HG03108 (cell line): ENCODE results near the gene ATF4.
"Not testable (repeated sequence)": the region's sequence is repeated elsewhere in the genome, so short reads cannot be mapped to it uniquely, and the experiment has no call there.

ENCODE experiments used
- ATAC-seq: cut with Tn5 transposase; IDR thresholded peaks from one replicate; pipeline ENCODE4 v1.9.1; 2021; ENCODE audit warnings: moderate library complexity; ENCODE audit not compliant: unreplicated experiment

ATF4 gene

GRCh38 chr22:39489094-39490068 lies 31.0 kb upstream of the ATF4 start:
- ATAC-seq: no peak

DNA sequence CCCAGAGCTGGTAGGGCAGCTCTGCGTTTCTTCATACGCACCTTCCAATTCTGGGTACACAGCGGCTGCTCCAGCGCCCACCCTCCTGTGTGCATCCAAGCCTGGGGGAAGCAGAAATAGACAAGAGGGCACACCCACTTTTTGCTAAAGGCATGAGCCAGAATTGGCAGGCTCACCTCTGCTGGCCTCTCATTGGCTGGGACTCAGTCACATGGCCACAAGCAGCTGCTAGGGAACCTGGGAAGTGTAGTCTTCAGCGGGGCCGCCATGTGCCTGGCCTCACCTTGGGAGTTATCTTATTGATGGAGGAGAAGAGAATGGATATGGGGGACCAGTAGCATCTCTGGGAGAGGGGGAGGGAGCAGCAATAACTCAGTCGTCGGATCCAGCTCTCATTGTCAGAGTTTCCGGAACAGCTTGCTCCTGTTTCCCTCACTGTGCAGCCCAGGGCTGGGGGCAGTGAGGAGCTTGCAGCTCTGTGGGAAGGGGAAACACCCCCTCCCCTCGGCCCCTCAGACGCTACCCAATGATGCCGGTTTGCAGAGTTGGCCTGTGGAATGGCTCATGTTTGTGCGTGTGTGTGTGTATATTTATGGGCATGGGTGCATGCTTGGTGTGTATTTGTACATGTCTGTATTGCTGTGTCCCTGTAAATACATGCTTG lies 30.1 kb upstream of the ATF4 start:
- no peak for ATAC-seq

DNA sequence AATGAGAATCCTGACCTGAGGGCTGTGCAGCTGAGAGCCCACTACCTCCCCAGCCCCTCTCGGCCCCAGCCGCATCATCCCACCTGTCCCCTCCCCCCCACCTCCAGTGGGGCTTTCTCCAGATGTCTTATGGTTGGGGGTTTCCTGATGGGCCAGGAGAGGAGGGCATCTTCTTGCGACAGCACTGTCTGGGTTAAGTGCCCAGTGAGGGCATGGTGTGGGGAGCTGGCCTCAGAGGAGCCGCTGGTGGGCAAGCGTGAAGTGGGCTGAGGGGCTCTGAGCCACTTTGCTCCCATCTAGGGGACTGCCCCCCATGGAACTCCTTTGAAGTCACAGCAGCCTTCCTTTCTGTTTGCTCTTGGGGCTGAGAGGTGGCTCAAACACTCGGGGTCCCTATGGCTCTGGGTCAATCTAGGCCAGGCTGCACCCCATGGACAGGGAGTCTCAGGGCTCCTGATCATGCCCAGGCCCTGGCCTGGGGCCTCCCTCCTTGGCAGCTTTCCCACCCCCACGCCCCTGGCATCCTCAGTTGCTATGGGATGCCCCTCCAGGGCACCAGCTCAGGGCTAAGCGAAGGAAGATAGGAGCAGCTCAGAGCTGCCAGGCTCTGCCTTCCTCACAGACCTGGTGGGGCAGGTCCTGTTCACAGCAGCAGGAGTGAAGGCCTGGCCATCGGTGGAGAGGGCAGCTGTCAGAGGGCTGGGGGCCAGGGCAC lies 29.2 kb upstream of the ATF4 start:
- ATAC-seq: no peak

GRCh38 chr22:39491696-39492095 lies 28.7 kb upstream of the ATF4 start:
- no peak for ATAC-seq

- no peak for ATAC-seq
These were observed 28.2 kb upstream of the ATF4 start for GRCh38 chr22:39492186-39492585.

DNA sequence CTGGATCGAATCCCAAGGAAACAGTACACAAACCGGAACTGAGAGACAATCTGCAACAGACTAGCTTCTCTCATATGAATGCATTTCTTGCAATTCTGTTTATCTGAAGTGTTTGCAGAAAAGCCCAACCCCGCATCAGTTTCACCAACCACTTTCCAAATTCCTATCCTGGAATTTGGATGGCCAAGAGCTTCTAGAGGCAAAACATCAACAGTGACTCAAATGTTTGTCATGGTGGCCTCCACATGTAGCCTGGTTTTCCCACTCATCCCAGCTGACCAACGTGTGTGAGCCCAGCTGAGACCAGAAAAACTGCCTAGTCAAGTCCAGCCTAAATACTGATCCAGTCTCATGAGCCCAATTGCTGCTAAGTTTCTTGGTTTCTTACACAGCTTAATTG lies 26.6 kb upstream of the ATF4 start:
- no peak for ATAC-seq

GRCh38 chr22:39494471-39495120 lies 25.8 kb upstream of the ATF4 start:
- no peak for ATAC-seq

- ATAC-seq: no peak
These were observed 24.1 kb upstream of the ATF4 start for GRCh38 chr22:39496131-39496838.

DNA sequence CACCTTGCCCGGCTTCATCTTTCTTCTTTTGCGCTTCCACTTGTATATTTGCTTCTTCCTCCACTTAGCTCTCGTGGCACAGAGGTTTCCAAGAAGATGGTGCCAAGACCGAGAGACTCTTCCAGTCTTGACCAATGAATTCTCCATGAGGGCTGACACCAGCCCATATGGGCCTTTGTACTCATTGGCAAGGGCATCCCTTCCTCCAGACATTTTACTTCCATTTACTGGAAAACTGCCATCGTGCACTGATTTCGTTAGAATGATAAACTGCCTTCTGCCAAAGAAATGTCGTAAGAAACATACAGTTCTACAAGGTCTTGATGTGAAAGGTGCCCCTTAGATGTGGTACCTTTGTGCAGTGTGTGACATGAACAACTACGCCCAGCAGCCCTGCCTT lies 22.9 kb upstream of the ATF4 start:
- no peak for ATAC-seq

DNA sequence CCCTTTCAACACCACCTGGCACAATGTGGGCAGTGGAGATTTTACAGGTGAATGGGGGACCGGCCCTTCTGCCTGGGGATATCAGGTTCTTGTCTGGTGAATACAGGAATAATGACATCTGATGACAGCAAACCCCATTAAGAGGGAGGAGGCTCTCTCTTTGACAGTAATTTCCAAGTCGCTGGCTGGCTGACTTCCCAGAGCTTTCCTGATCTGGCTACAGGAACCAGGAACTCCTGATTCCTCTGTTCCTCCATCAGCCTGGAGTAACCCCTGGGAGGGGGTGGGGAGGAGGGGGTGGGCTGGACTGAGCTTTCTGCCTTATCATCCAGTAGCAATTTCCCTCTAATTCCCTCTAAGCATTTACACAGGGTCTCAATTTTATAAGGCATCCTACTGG lies 22.0 kb upstream of the ATF4 start:
- ATAC-seq: no peak

DNA sequence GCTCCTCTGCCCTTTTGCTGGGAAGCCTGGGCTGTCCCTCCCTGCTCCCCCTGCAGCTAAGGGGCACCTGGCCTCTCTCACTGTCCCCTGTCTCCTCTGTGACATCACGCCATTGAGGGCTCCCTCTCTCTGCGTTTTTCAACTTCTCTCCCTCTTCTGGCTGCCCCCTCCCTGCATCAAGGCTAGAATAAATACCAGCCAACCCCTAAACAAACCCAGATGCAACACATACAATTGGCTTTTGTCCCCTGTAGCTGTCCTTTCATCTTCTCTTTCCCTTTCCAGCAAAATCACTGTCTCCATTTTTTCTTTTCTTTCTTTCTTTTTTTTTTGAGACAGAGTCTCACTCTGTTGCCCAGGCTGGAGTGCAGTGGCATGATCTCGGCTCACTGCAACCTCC lies 21.6 kb upstream of the ATF4 start:
- no peak for ATAC-seq

DNA sequence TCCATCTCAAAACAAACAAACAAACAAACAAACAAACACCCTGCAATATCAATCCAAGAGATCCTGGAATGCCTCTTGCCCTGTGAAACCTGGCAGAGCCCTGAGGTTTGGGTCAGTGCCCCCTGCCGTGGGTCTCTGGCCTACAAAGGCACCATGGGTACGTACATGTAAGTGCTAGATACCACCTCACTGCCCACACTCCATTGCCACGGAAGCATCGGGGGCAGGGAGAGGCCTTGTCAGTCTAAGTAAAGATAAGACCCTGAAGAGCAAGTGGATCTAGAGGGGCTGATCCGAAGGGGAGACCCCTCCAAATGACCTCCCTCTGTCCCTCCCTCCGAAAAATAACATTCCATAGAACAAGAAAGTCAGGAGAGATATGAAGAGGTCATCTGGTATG lies 20.3 kb upstream of the ATF4 start:
- ATAC-seq: no peak

DNA sequence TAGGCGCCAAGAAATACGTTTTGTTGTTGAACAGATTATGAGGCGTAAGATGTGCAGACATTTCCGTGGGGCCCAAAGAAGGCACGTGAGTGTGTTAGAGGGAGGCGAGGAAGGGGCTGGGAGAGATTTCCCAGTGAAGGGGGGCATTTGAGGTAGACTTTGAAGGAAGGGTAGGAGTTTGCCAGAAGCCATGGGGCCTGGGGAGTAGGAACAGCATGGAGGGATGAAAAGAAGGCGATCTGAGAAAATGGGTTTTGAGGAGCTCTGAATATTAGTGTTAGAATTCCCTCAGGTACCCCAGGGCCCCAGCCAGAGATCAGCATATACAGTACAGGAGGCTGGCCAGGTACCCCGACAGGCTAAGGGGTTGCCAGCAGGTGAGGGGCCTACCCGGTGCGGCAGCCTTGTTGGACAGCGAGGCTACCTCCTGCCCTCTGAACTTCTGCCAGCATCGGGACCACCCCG lies 18.7 kb upstream of the ATF4 start:
- no peak for ATAC-seq

DNA sequence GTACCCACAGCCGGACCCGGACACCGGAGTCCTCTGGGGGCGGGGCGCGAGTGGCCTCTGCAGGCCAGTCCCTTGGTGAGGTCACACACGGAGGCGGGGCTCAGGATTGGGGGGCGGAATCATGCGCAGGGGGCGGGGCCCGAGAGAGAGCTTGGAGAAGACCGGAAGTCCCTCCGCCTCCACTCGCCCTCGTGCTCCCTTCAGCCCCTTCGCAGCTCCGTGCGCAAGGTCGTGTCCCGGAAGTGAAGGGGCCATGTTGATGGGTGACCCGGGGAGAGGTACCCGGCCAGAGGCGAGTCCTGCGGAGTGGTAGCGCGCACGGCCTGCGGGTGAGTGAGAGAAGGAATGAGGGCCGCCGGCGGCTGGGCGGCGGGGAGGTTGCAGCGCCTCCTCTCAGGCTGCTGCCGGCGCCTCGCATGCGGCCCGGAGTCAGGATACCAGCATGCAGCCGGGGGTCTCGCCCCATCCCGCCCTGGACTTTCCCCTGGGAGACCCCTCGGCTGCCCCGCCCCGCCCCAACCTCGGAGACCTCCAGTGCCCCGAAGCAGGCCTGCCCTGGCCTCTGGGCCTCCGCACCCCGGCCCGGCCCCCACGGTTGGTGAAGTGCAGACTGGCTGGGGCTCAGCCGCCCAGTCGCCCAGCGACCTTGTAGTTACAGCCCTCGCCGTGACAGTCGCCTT lies 18.1 kb upstream of the ATF4 start, which contains the start of gene MIEF1:
Gene MIEF1 (plus strand): TSS at position 182 of the 680 bp plus-strand sequence. CDS start 9,005 bp downstream, outside the sequence.
- peak; percentile 85 for ATAC-seq

DNA sequence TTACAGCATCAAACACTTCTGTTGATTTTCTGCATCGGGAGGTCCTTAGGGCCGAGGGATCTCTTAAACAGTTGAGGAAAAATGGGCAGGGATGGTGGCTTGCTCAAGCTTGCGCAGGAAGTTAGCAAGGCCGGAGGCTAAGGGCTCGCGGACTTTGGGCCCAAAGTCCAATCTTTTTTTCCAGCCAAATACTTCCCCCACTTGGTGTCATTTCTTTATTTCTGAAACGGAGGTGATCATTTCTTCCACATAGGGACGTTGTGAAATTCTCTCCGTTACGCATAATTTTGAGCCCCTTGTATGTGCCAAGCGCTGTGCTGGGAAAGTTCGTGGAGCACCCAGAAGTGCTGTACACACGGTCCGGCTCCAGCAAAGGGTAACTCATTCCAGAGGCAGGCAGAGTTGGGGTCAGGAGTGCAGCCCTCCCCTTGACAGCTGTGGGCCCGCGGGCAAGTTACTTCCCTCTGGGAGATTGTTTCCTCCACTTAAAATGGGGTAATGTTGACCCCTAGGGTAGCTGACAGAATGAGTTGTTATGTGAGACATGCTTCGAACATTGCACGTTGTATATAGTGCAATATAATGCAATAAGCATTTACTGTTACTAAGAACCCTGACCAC lies 17.5 kb upstream of the ATF4 start:
- no peak for ATAC-seq

DNA sequence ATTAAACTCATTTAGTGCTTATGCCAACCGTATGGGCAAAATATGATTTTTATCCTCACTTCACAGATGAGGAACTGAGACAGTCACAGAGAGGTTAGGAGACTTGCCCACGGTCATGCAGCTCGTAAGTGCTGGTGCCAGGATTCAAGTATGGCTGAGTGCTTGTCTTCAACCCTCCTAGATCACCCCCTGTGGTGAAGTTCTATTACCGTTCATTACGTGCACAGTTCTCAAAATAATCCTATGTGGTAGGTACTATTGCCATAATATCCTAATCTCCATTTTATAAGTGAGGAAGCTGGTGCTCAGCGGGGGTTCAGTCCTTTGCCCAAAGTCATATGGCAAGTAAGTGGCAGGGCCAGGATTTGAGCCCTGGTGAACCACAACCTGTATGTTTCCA lies 16.7 kb upstream of the ATF4 start:
- no peak for ATAC-seq

GRCh38 chr22:39504071-39504470 lies 16.3 kb upstream of the ATF4 start:
- no peak for ATAC-seq

- ATAC-seq: not testable (repeated sequence)
These were observed 13.3 kb upstream of the ATF4 start for GRCh38 chr22:39507021-39507420.

- ATAC-seq: no peak
These were observed 12.0 kb upstream of the ATF4 start for GRCh38 chr22:39508393-39508792.
